ENCODE results near the gene NUAK2. TPM values are rescaled to one million over a fixed set of nuclear protein-coding genes. Genes with fewer than 3 reads are reported as not detected.

NUAK2 gene
- polyA plus RNA-seq, 1 donor from 2014 or later: 1.4 TPM

GRCh38 chr1:205294934-205295333 lies 26.6 kb downstream of the NUAK2 start:
- TF ChIP-seq REST (IDR thresholded peaks at IDR 0.05; ENCODE audit: borderline replicate concordance): peak; percentile 22
- TF ChIP-seq SMC3 (conservative IDR thresholded peaks at IDR 0.05; ENCODE audit: poor library complexity): no peak
- Histone ChIP-seq H2AFZ (ENCODE audit: low read depth, low read length) (no peak overlapping the region), H3K9ac (ENCODE audit: low read length) (no peak overlapping the region), H3K4me2 (ENCODE audit: low read length) (no peak overlapping the region), H3K27me3 (ENCODE audit: insufficient read depth, low read depth, low read length) (no peaks in the 10 kb centered on the region), H3F3A (ENCODE audit: insufficient read depth, low read length, poor library complexity, severe bottlenecking) (no peaks in the 10 kb centered on the region), H3K79me2 (replicated peaks; ENCODE audit: insufficient read depth, low read length) (no peaks in the 10 kb centered on the region), H3K4me3 (ENCODE audit: low read length) (no peak overlapping the region), H4K20me1 (ENCODE audit: insufficient read depth) (no peaks in the 10 kb centered on the region), H3K27ac (ENCODE audit: low read length) (no peak overlapping the region), H3K36me3 (ENCODE audit: insufficient read depth, low read length) (no peaks in the 10 kb centered on the region), H3K9me3 (ENCODE audit: low read length) (no peaks in the 10 kb centered on the region), H3K9me2 (ENCODE audit: insufficient read depth, low read length) (no peaks in the 10 kb centered on the region)

- H3K4me3 ChIP-seq (ENCODE audit: low read length): no peak overlapping the region
- no peaks in the 10 kb centered on the region for H3K36me3 ChIP-seq (ENCODE audit: insufficient read depth, low read length)
- H2AFZ ChIP-seq (ENCODE audit: low read depth, low read length): no peak overlapping the region
- H3K9ac ChIP-seq (ENCODE audit: low read length): no peak overlapping the region
- no peaks in the 10 kb centered on the region for H3K27me3 ChIP-seq (ENCODE audit: insufficient read depth, low read depth, low read length)
- H3K27ac ChIP-seq (ENCODE audit: low read length): no peak overlapping the region
- no peaks in the 10 kb centered on the region for H3K9me3 ChIP-seq (ENCODE audit: low read length)
- no peak for TF ChIP-seq EZH2 (IDR thresholded peaks at IDR 0.05; ENCODE audit: borderline replicate concordance, insufficient read depth, low read length, poor library complexity, severe bottlenecking)
- TF ChIP-seq MXI1 (conservative IDR thresholded peaks at IDR 0.05; ENCODE audit: poor library complexity, severe bottlenecking): no peak
- no peak for TF ChIP-seq RAD21 (conservative IDR thresholded peaks at IDR 0.05)
- no peak for TF ChIP-seq SMC3 (conservative IDR thresholded peaks at IDR 0.05; ENCODE audit: poor library complexity)
- no peak for TF ChIP-seq TAF1 (IDR thresholded peaks at IDR 0.05; ENCODE audit: low read depth)
- TF ChIP-seq POLR2AphosphoS5 (IDR thresholded peaks at IDR 0.05): no peak
- TF ChIP-seq REST (IDR thresholded peaks at IDR 0.05; ENCODE audit: borderline replicate concordance): no peak
- TF ChIP-seq EP300 (conservative IDR thresholded peaks at IDR 0.05; ENCODE audit: poor library complexity, severe bottlenecking): no peak
- TF ChIP-seq, protein P1, sequence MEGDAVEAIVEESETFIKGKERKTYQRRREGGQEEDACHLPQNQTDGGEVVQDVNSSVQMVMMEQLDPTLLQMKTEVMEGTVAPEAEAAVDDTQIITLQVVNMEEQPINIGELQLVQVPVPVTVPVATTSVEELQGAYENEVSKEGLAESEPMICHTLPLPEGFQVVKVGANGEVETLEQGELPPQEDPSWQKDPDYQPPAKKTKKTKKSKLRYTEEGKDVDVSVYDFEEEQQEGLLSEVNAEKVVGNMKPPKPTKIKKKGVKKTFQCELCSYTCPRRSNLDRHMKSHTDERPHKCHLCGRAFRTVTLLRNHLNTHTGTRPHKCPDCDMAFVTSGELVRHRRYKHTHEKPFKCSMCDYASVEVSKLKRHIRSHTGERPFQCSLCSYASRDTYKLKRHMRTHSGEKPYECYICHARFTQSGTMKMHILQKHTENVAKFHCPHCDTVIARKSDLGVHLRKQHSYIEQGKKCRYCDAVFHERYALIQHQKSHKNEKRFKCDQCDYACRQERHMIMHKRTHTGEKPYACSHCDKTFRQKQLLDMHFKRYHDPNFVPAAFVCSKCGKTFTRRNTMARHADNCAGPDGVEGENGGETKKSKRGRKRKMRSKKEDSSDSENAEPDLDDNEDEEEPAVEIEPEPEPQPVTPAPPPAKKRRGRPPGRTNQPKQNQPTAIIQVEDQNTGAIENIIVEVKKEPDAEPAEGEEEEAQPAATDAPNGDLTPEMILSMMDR (IDR thresholded peaks at IDR 0.05; ENCODE audit: poor library complexity, severe bottlenecking): no peak
- H3F3A ChIP-seq (ENCODE audit: insufficient read depth, low read length, poor library complexity, severe bottlenecking): no peaks in the 10 kb centered on the region
- no peak overlapping the region for H3K4me2 ChIP-seq (ENCODE audit: low read length)
- H3K9me2 ChIP-seq (ENCODE audit: insufficient read depth, low read length): no peaks in the 10 kb centered on the region
- no peaks in the 10 kb centered on the region for H4K20me1 ChIP-seq (ENCODE audit: insufficient read depth)
- H3K79me2 ChIP-seq (replicated peaks; ENCODE audit: insufficient read depth, low read length): no peaks in the 10 kb centered on the region
Observed at GRCh38 chr1:205294175-205294917, 27.2 kb downstream of the NUAK2 start.
